ENCODE results near the gene CST8. TPM values are rescaled to one million over a fixed set of nuclear protein-coding genes. Genes with fewer than 3 reads are reported as not detected.

CST8 gene
- total and polyA plus RNA-seq, 10 donors = not detected

DNA sequence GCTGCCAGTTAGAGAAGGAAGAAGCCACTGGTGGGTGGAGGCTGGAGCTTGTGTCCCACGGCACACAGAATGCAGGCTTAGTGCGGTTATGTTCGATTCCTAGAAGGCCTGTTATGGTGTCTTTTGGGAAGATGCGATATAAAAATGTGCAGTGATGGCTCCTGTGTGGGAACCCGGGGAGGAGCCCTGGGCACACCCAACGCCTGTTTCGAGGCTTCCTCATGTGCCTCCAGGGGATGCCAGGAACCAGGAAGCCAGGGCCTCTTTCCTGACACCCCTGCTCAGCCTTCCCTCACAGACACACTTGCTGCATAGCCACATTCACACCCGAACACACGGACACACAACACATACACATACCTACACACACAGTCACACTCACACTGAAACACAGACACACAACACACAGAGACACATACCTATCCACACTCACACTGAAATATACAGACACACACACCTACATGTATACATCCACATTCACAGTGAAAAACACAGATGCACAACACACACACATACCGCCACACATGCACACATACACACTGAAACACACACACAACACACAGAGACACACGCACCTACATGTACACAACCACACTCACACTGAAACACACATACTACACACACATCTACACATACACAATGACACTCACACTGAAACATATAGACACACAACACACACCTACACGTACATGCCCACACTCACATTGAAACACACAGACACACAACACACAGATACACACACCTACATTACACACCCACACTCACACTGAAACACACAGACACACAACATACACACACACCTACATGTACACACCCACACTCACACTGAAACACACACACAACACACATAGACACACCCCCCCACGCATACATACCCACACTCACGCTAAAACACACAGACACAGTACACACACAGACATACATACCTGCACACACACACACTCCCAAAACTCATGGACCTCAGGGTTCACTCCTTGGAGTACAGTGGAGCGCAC is 37.1 kb upstream of the CST8 start:
- Histone ChIP-seq H3K27ac (no peak overlapping the region), H3K27me3 (replicated peaks in 1 of 7) (peaks cover 0 to 11% (median 0%) of the 10 kb centered on the region in 7 donors), H3K9me3 (peaks cover 0 to 5% (median 0%) of the 10 kb centered on the region in 8 donors), H3K4me1 (peaks cover 0 to 8% (median 0%) of the 10 kb centered on the region in 6 donors), H3K4me3 (no peak overlapping the region), H3K36me3 (no peaks in the 10 kb centered on the region)
- no peak for DNase-seq
- TF ChIP-seq POLR2AphosphoS5 (IDR thresholded peaks at IDR 0.05) = no peak
- TF ChIP-seq POLR2A (IDR thresholded peaks at IDR 0.05) = no peak
- TF ChIP-seq, protein P1, sequence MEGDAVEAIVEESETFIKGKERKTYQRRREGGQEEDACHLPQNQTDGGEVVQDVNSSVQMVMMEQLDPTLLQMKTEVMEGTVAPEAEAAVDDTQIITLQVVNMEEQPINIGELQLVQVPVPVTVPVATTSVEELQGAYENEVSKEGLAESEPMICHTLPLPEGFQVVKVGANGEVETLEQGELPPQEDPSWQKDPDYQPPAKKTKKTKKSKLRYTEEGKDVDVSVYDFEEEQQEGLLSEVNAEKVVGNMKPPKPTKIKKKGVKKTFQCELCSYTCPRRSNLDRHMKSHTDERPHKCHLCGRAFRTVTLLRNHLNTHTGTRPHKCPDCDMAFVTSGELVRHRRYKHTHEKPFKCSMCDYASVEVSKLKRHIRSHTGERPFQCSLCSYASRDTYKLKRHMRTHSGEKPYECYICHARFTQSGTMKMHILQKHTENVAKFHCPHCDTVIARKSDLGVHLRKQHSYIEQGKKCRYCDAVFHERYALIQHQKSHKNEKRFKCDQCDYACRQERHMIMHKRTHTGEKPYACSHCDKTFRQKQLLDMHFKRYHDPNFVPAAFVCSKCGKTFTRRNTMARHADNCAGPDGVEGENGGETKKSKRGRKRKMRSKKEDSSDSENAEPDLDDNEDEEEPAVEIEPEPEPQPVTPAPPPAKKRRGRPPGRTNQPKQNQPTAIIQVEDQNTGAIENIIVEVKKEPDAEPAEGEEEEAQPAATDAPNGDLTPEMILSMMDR (IDR thresholded peaks at IDR 0.05 in 8 of 11, conservative IDR thresholded peaks at IDR 0.05 in 3 of 11) = no peak
- 80 to 86% (median 83%) methylated on average over 15 of the region's 15 CpGs for WGBS, 5 donors
- intact Hi-C loops (cut with DNase I; ENCODE audit: low total_unique reads) = no loop called here

DNA sequence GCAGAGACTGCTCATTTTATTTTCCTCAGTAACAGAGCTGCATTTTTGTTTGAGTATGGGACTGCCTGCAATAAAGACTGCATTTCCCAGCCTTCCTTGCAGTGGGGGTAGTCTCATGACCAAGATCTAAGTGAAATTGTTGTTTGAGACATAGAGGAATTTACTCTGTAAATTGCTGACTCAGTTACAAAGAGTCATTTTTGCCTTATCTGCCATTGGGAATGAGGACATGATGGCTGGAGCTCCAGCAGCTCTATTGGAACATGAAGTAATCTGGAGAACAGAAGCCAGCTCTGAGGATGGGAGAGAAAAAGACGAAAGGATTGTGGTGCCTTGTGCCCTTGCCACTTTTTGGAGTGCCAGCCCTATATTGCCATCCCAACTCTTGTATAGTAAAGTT is 36.1 kb upstream of the CST8 start:
- Histone ChIP-seq H3K36me3 (no peaks in the 10 kb centered on the region), H3K27me3 (replicated peaks in 1 of 7) (peaks cover 0 to 11% (median 0%) of the 10 kb centered on the region in 7 donors), H3K27ac (no peak overlapping the region), H3K4me1 (peaks cover 0 to 8% (median 0%) of the 10 kb centered on the region in 6 donors), H3K4me3 (no peak overlapping the region), H3K9me3 (peaks cover 0 to 5% (median 0%) of the 10 kb centered on the region in 8 donors)
- intact Hi-C loops (cut with DNase I; ENCODE audit: low total_unique reads) = no loop called here
- TF ChIP-seq POLR2AphosphoS5 (IDR thresholded peaks at IDR 0.05) = no peak
- TF ChIP-seq, protein P1 (IDR thresholded peaks at IDR 0.05 in 8 of 11, conservative IDR thresholded peaks at IDR 0.05 in 3 of 11) = no peak
- WGBS, 5 donors = 87 to 100% (median 96%) methylated on average over 1 of the region's 1 CpG
- DNase-seq = no peak

GRCh38 chr20:23455639-23456038 is 35.3 kb upstream of the CST8 start:
- peak; percentile 74 for DNase-seq
- intact Hi-C loops (cut with DNase I; ENCODE audit: low total_unique reads) = no loop called here
- 58 to 78% (median 70%) methylated on average over 5 to 7 of the region's 7 CpGs for WGBS, 5 donors
- H3K27me3 ChIP-seq (replicated peaks in 1 of 7) = peaks cover 0 to 11% (median 0%) of the 10 kb centered on the region in 7 donors
- TF ChIP-seq POLR2A (IDR thresholded peaks at IDR 0.05) (no peak), POLR2AphosphoS5 (IDR thresholded peaks at IDR 0.05) (no peak)
- TF ChIP-seq, protein P1 (IDR thresholded peaks at IDR 0.05 in 8 of 11, conservative IDR thresholded peaks at IDR 0.05 in 3 of 11) = no peak
- H3K4me3 ChIP-seq = no peak overlapping the region
- H3K36me3 ChIP-seq = no peaks in the 10 kb centered on the region
- H3K4me1 ChIP-seq = peaks cover 0 to 8% (median 0%) of the 10 kb centered on the region in 6 donors
- peaks cover 0 to 5% (median 0%) of the 10 kb centered on the region in 8 donors for H3K9me3 ChIP-seq
- H3K27ac ChIP-seq = peak overlapping the region in 2 of 8 donors; percentile 53 to 61

- Histone ChIP-seq H3K36me3 (no peaks in the 10 kb centered on the region), H3K4me3 (no peak overlapping the region), H3K4me1 (peaks cover 0 to 8% (median 0%) of the 10 kb centered on the region in 6 donors), H3K27me3 (replicated peaks in 1 of 7) (peaks cover 0 to 11% (median 0%) of the 10 kb centered on the region in 7 donors), H3K27ac (peak overlapping the region in 4 of 8 donors; percentile 8 to 61 (median 30)), H3K9me3 (peaks cover 0 to 5% (median 0%) of the 10 kb centered on the region in 8 donors)
- WGBS, 5 donors = 25 to 32% (median 29%) methylated on average over 3 of the region's 3 CpGs
- intact Hi-C loops (cut with DNase I; ENCODE audit: low total_unique reads) = no loop called here
- DNase-seq = no peak
- TF ChIP-seq, protein P1 (IDR thresholded peaks at IDR 0.05 in 8 of 11, conservative IDR thresholded peaks at IDR 0.05 in 3 of 11) = no peak
- TF ChIP-seq POLR2A (IDR thresholded peaks at IDR 0.05) (no peak), POLR2AphosphoS5 (IDR thresholded peaks at IDR 0.05) (no peak)
These were observed 34.5 kb upstream of the CST8 start for GRCh38 chr20:23456409-23456808.

Data from spleen (tissue), 11 donors.